GM19099 (cell line): ENCODE data around the gene GABARAPL2.

Experiments used
- POLR2A ChIP-seq: IDR thresholded peaks from 3 replicates; pipeline ENCODE4 v1.6.1; 2011; ENCODE audit warnings: low read depth; ENCODE audit not compliant: insufficient read length; ENCODE audit errors: extremely low read depth

GABARAPL2 gene

DNA sequence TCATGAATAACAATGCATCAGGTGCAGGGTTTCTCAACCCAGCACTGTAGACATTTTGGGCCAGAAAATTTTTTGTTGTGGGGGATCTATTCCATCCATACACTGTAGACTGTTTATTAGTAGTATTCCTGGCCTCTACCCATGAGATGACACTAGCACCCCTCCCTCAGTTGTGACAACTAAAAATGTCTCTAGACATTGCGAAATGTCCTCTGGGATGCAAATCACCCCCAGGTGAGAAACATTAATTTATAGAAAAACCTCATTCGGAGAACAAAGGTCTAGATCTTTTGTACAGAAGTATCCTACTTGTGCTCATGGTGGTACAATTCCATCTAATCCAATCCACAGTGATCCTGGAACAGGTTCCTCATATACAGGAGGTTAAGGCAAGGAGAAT lies 52.6 kb downstream of the GABARAPL2 start:
- no peak for TF ChIP-seq POLR2A

DNA sequence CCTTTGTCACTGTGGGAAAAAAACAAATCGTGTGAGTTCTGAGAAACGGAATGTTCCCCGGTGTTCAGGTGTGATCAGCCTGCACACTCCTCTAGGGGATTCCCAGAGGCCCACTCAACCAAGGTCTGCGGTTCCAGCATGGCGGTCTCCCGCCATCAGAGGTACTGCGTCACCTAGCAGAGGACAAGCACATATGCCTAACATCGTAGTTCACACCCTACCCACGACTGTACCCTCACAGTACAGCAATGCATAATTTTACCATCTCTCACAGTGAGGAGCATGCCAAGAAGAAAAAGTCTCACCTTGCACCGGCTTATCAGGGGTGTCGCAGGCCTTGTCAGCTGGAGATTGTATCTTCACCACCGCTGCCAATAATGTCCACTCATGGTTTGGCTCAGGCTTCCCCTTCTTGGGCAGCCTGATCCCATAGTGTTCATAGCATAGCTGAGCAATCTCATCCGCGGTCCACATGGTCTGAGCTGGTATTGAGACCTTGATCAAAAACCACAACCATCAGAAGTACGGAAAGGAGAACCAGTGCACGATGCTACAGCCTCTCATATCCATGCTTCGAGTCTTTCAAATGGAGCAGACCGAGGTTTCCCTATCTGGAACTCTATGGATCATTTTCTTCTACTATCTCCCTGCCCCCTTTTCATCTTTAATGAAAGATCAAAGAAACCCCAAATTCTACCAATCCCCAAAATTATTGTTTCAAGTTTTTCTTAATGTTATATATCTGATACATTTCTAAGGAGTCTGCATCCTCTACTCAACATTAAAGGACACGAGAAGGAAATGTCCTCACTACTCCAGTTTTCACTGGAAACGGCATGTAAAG lies 54.4 kb downstream of the GABARAPL2 start:
- TF ChIP-seq POLR2A: no peak

DNA sequence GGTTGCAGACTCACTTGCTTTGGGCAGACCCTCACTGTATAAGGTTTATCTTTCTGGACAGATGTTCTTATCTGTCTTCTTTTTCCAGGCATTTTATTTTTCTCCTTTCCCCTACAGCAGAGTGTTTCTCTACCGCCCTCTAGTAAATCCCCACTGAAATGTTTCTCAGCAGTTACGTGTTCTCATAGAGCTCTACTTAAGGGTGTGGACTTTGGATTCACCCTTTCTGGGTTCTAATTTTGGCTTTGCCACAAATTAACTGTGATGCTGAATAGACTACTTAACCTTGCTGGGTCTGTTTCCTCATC lies 54.9 kb downstream of the GABARAPL2 start:
- no peak for TF ChIP-seq POLR2A

DNA sequence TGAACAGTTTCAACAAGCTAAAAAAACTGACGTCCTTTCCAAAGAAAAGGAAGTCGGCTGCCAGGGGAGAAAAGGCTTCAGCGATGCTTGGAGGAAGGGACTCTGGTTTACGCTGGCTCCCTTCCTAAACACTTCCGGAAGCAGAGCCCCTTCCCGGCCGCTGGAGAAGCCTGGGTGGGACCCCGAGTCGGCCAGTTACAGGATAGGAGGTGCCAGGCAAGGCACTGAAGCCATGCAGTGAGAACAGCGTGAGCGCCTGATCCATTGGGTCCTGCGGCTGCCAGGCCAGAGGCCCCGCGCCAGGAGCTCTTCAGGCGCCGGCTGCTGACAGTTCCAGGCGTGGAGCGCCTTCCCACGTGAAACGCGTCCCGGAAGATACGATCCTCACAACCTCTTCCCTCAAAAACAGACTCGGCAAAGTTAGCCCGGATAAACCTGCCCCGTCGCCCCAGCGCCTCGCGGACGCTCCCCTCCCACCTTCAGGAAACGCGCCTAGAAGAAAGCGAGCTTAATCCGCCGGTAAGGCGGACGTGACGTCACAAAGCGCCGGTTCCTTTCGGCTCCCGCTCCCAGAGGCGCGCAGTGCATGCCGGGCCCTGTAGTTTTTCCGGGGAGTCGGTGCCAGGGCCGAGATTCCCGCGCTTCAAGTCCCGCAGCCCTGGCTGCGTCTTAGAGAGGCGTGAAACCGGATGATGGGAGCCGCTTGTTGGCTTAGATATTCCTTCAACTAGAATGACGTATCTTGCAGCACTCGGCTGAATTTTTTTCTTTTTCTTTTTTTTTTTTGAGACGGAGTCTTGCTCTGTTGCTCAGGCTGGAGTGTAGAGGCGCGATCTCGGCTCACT lies 56.8 kb downstream of the GABARAPL2 start, which contains the start of gene ADAT1:
TSS of gene ADAT1 (minus strand) at position 521 of the 845 bp plus-strand sequence. CDS start 2,482 bp downstream, outside the sequence.
- peak; percentile 87 for TF ChIP-seq POLR2A

DNA sequence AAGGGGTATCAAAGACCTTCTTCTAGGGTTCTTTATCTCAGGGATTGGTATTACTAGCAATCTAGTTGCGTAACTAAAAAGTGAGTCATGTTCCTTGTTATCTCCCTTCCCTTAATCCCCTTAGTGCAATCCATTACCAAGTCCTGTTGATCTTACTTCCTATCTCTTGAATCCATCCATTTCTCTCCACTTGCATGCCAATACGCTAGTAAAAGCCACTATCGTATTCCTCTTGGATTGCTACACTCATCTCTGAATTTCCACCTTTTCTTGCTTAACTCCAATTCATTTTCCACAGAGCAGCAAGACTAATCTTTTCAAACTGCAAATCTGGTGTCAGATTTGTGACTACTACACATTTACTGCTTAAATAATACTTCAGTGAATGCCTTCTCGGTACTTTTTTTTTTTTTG lies 58.7 kb downstream of the GABARAPL2 start:
- no peak for TF ChIP-seq POLR2A

DNA sequence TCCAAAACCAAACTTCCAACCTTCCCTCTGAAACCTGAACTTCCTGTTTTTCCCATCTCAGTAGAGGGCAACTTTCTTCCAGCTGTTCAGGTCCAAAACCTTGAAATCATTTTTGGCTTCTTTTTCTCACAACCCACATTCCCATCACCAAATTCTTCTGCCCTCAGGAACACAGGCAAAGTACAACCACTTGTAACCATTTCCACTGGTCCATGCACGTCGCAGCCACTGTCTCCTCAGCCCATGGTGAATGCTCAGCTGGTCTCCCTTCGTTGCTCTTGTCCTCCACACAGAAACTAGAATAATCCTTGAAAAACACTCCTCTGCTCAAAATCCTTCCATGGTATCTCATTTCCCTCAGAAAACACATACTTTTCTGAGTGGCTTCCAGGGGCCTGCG lies 60.6 kb downstream of the GABARAPL2 start:
- TF ChIP-seq POLR2A: no peak
